Stimulated activated CD8-positive, alpha-beta memory T cell treated with anti-CD3 and anti-CD28 coated beads, Interleukin-12 subunit alpha, Interleukin-12 subunit beta, amount 100 ng/mL, for 4 hours (primary cell): ENCODE data around the gene DHDH.
"Not testable (repeated sequence)": the region's sequence is repeated elsewhere in the genome, so short reads cannot be mapped to it uniquely, and the experiment has no call there.

ENCODE experiments used
- DNase-seq: peaks from one replicate; pipeline ENCODE4 v3.0.0-alpha.2; 2020; ENCODE audit warnings: low read depth

Gene DHDH

GRCh38 chr19:48933382-48933932, at the start of gene DHDH:
Gene DHDH (plus strand): TSS chr19:48933699. CDS start chr19:48933722, 23 bp downstream.
- peak; percentile 66 for DNase-seq

GRCh38 chr19:48883726-48884125, 49.8 kb upstream of the DHDH start:
- no peak for DNase-seq

- no peak for DNase-seq
These were observed 45.5 kb upstream of the DHDH start for GRCh38 chr19:48887861-48888612.

GRCh38 chr19:48889496-48889895, 44.0 kb upstream of the DHDH start:
- DNase-seq = not testable (repeated sequence)

- no peak for DNase-seq
These were observed 42.9 kb upstream of the DHDH start for GRCh38 chr19:48890551-48890950.

- no peak for DNase-seq
These were observed 38.3 kb upstream of the DHDH start for GRCh38 chr19:48895226-48895625.

GRCh38 chr19:48896191-48896720, 37.2 kb upstream of the DHDH start:
- DNase-seq = no peak

GRCh38 chr19:48897181-48897580, 36.3 kb upstream of the DHDH start:
- DNase-seq = no peak

GRCh38 chr19:48899386-48899749, 34.1 kb upstream of the DHDH start:
- DNase-seq = not testable (repeated sequence)

GRCh38 chr19:48899781-48900476, 33.6 kb upstream of the DHDH start, which contains the start of gene NUCB1:
Gene NUCB1 (plus strand): TSS chr19:48900312. CDS start chr19:48900797, 485 bp downstream.
- peak; percentile 95 for DNase-seq

GRCh38 chr19:48900477-48901406, 32.8 kb upstream of the DHDH start:
- no peak for DNase-seq

- not testable (repeated sequence) for DNase-seq
These were observed 31.2 kb upstream of the DHDH start for GRCh38 chr19:48902291-48902690.

- DNase-seq = not testable (repeated sequence)
These were observed 29.7 kb upstream of the DHDH start for GRCh38 chr19:48903788-48904187.

GRCh38 chr19:48905664-48906063, 27.8 kb upstream of the DHDH start:
- DNase-seq = no peak

- DNase-seq = no peak
These were observed 27.2 kb upstream of the DHDH start for GRCh38 chr19:48906324-48906723.

- no peak for DNase-seq
These were observed 25.8 kb upstream of the DHDH start for GRCh38 chr19:48907671-48908070.

GRCh38 chr19:48909424-48910077, 23.9 kb upstream of the DHDH start:
- DNase-seq = not testable (repeated sequence)

GRCh38 chr19:48910803-48911202, 22.7 kb upstream of the DHDH start:
- no peak for DNase-seq

GRCh38 chr19:48913114-48913889, 20.2 kb upstream of the DHDH start:
- no peak for DNase-seq

- DNase-seq = no peak
These were observed 19.3 kb upstream of the DHDH start for GRCh38 chr19:48914181-48914580.
